Rectal smooth muscle tissue (tissue), 1 donor: ENCODE measurements around the gene CADPS.

Experiments used
- H3K27ac ChIP-seq: one replicate; pipeline ENCODE4 v1.7.0; 2013; ENCODE audit warnings: low read depth, low read length, inconsistent platforms
- H3K27me3 ChIP-seq: one replicate; pipeline ENCODE4 v1.7.0; 2013; ENCODE audit warnings: low read length; ENCODE audit not compliant: control insufficient read depth, insufficient read depth
- H3K36me3 ChIP-seq: one replicate; pipeline ENCODE4 v1.7.0; 2013; ENCODE audit warnings: low read length; ENCODE audit not compliant: control insufficient read depth, insufficient read depth
- H3K4me1 ChIP-seq: one replicate; pipeline ENCODE4 v1.7.0; 2013; ENCODE audit warnings: low read length; ENCODE audit not compliant: control insufficient read depth, insufficient read depth
- H3K4me3 ChIP-seq: one replicate; pipeline ENCODE4 v1.7.0; 2013; ENCODE audit warnings: low read length
- H3K9ac ChIP-seq: one replicate; pipeline ENCODE4 v1.7.0; 2013; ENCODE audit warnings: low read length

Gene CADPS

DNA sequence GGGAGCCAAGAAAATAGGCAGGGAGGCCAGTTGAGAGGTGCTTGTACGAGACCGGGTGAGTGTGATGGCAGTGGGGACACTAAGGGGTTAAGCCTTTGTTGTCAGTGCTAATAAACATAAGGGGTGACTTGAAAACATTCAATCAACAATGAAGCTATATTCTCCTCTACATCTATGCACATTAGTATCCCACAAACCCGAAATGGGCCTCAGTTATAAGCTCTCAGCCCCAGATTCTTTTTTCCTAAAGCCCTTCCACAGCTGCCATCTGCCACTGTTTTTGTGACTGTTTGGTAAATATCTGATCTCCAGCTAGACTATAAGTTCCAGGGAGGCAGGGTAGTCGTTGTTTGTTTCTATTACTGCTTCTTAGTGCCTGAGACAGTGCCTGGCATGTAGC is 118.2 kb downstream of the CADPS start:
- Histone ChIP-seq H3K9ac (no peak overlapping the region), H3K4me3 (no peak overlapping the region)

DNA sequence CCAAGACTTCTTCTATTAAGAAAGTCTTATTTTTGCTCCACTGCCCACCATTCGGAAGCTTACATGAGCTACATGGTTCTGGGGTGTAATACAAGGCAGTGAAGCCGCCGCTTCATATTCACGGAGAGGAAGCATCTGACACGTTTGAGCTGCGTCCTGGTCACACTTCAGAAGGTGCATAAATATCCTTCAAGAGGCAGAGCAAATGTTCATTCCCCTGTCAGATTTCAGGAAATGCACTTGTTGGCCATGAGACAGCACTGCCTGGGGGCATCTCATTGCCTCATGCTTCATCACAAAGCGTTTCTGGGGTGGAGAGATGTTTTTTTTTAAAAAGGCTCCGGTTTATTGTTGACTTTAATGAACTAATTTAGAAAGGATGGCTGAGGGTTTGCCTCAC is 119.9 kb downstream of the CADPS start:
- no peak overlapping the region for H3K4me3 ChIP-seq
- H3K27me3 ChIP-seq: no peaks in the 10 kb centered on the region
- no peak overlapping the region for H3K9ac ChIP-seq
- no peak overlapping the region for H3K27ac ChIP-seq
- H3K4me1 ChIP-seq: no peaks in the 10 kb centered on the region
- H3K36me3 ChIP-seq: no peaks in the 10 kb centered on the region

More for the DNA sequence above, 118.2 kb downstream of the CADPS start:
- Histone ChIP-seq H3K27me3 (no peaks in the 10 kb centered on the region), H3K4me1 (no peaks in the 10 kb centered on the region), H3K36me3 (no peaks in the 10 kb centered on the region), H3K27ac (no peak overlapping the region)

DNA sequence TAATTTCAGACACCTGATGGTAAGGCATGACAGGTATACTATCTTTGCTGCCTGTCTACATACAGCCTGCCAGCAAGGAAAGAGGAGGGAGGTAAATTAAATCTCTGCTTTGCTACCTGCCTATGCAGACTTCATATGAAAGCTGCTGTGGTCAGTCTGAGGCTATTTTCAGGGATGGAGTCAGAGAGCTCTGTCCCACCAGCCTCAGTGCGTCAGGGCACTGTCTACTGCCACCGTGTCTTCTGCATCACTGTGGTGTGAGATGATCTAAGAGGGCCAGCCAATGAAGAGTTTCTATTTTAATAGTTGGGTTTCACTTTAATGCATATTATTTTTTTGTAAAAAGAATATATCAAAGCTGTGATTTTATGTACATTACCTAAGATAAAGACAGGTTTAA is 125.6 kb downstream of the CADPS start:
- no peak overlapping the region for H3K4me3 ChIP-seq
- H3K9ac ChIP-seq: no peak overlapping the region
- H3K27me3 ChIP-seq: no peaks in the 10 kb centered on the region
- H3K4me1 ChIP-seq: no peaks in the 10 kb centered on the region
- H3K27ac ChIP-seq: no peak overlapping the region
- no peaks in the 10 kb centered on the region for H3K36me3 ChIP-seq

DNA sequence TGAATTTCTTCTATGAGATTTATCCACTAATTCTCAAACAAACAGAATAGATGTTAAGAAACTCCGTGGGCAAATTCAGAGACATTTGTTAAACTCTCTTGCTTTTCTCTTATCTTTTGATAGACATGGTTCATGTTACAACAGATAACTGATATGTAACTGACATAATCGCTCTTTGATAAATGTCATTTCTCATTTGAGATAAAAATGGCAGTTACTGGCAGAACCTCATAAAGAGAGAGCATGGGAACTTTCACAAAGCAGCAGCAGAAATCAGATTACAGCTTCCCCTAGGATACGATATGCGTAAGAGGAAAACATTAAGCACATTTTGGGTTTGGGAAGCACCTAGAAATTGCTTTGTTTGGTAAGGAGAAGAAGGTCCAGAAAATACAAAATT is 126.1 kb downstream of the CADPS start:
- Histone ChIP-seq H3K4me3 (no peak overlapping the region), H3K9ac (no peak overlapping the region), H3K27me3 (no peaks in the 10 kb centered on the region), H3K36me3 (no peaks in the 10 kb centered on the region), H3K4me1 (no peaks in the 10 kb centered on the region), H3K27ac (no peak overlapping the region)

DNA sequence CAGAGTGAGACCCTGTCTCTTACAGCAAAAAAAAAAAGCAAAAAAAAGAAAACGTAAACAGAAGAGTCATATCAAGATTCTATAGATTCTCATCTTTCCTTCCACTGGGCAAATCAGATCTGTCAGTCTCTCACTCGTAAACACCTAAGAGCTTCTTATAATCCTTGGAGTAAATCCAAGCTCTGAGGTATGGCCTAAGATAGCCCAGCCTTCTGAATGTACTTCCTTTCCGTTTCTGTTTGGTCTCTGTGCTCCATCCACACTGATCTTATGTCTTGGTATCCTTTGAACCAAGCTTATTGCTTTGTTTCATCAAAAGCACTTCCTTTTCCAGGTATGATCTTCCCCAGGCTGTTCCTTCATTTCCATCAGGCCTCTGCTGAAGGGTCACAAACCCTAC is 137.8 kb downstream of the CADPS start:
- H3K4me3 ChIP-seq: no peak overlapping the region
- no peaks in the 10 kb centered on the region for H3K4me1 ChIP-seq
- no peaks in the 10 kb centered on the region for H3K27me3 ChIP-seq
- H3K9ac ChIP-seq: no peak overlapping the region
- H3K36me3 ChIP-seq: no peaks in the 10 kb centered on the region
- no peak overlapping the region for H3K27ac ChIP-seq

- Histone ChIP-seq H3K27ac (no peak overlapping the region), H3K27me3 (no peaks in the 10 kb centered on the region), H3K36me3 (no peaks in the 10 kb centered on the region), H3K4me3 (no peak overlapping the region), H3K4me1 (no peaks in the 10 kb centered on the region), H3K9ac (no peak overlapping the region)
Observed at GRCh38 chr3:62735510-62735909, 139.7 kb downstream of the CADPS start.

DNA sequence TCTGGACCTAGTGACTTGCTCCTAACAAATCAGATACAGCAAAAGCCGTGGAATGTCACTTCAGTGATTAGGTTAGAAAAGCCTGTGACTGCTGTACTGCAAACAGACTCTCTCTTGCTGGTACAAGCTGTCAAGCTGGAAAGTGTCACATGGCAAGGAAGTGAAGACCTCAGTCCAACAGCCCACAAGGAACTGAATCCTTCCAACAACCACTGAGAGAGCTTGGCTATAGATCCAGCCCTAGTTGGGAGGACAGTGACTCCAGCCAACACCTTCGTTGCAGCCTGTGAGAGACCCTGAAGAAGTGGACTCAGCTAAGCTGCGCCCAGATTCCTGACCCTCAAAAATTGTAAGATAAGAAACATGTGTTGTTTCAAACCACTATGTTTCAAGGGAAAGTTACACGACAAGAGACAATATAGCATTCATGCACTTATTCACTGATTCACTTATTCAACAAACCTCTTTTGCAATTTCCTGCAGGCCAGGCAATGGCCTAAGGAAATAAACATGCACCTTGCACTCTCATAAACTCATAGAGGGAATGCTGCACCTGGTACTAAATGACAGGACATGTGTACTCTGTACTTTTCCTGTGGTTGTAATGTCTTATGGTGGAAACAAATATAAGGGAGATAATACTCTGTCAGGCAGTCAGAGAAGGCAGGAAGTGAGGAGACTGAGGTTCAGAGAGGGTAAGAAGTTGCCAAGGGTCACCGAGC is 142.9 kb downstream of the CADPS start:
- Histone ChIP-seq H3K36me3 (no peaks in the 10 kb centered on the region), H3K27me3 (no peaks in the 10 kb centered on the region), H3K4me3 (no peak overlapping the region), H3K4me1 (no peaks in the 10 kb centered on the region), H3K9ac (no peak overlapping the region), H3K27ac (no peak overlapping the region)

- H3K4me3 ChIP-seq: no peak overlapping the region
- H3K27ac ChIP-seq: no peak overlapping the region
- no peak overlapping the region for H3K9ac ChIP-seq
- no peaks in the 10 kb centered on the region for H3K4me1 ChIP-seq
- no peaks in the 10 kb centered on the region for H3K36me3 ChIP-seq
- no peaks in the 10 kb centered on the region for H3K27me3 ChIP-seq
Observed at GRCh38 chr3:62727981-62728380, 147.2 kb downstream of the CADPS start.

DNA sequence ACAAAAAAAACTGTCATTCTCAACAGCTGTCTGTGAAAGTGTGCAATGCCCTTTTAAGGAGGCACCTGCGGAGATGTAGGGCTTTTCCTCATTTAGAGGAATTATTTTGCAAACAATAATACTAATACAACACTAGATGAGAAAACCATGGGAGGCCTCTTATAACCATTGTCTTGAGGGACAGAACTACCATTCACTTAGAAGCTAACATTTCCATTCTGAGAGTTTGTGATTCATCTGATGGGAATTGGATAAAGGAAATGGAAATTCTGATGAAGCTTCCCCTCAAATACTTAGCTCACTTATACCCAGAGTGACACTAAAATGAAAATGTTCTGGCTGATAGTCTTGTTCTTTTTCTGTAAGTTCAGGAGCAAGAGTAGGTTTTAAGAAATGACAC is 147.7 kb downstream of the CADPS start:
- Histone ChIP-seq H3K27ac (no peak overlapping the region), H3K4me3 (no peak overlapping the region), H3K36me3 (no peaks in the 10 kb centered on the region), H3K27me3 (no peaks in the 10 kb centered on the region), H3K4me1 (no peaks in the 10 kb centered on the region), H3K9ac (no peak overlapping the region)

GRCh38 chr3:62724503-62724902 is 150.7 kb downstream of the CADPS start:
- Histone ChIP-seq H3K9ac (no peak overlapping the region), H3K4me3 (no peak overlapping the region), H3K27ac (no peak overlapping the region), H3K36me3 (no peaks in the 10 kb centered on the region), H3K4me1 (no peaks in the 10 kb centered on the region), H3K27me3 (no peaks in the 10 kb centered on the region)

DNA sequence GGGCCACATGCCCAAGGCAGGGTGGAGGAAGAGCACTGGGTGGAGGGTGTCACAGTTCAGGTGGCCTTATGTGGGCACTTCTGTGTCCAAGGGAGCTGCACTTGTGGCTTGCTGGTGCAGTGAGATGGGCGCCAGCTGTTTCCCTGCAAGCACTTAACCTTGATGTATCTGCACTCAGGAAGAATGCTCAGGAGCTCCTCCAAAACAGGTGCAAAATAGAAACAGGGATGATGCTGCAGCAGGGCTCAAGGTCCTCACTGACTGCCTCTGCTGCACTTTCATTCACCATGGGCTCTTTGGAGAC is 151.3 kb downstream of the CADPS start:
- H3K27me3 ChIP-seq: no peaks in the 10 kb centered on the region
- no peaks in the 10 kb centered on the region for H3K4me1 ChIP-seq
- H3K4me3 ChIP-seq: no peak overlapping the region
- H3K27ac ChIP-seq: no peak overlapping the region
- no peaks in the 10 kb centered on the region for H3K36me3 ChIP-seq
- no peak overlapping the region for H3K9ac ChIP-seq

DNA sequence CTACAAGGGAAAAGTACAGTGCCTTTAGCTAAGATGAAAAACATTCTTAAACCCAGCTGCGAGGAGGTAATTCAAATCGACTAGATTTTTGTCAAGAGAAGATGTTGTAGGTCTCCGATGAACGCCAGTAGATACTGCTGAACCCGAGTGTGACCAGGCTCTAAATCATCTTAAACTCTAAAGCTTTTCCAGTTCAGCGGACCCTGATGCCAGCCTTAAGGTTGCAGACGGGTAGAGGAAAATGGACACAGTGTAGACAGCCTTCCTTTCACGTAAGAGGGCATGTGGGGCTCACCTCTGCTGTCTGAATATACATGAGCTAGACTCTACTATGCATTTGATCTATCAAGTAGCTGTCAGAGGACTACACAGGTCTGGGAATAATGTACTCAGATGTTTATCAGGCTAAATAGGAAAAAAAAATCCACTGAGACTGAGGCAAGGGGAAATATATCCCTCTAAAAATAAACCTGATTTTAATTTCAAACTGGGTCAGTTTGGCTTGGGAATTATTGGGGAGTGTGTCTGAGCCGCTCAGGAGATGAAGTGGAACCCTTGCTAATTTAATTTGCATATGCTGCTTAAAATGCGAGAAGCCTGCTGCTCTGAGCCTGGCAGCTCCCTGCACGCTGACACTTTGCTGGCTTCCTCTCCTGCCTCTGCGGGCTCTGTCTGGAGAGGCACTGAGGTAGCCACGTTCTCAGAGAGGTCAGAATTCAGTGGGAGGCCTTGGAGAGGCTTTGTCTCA is 151.9 kb downstream of the CADPS start:
- H3K27ac ChIP-seq: no peak overlapping the region
- H3K36me3 ChIP-seq: no peaks in the 10 kb centered on the region
- no peak overlapping the region for H3K4me3 ChIP-seq
- H3K4me1 ChIP-seq: no peaks in the 10 kb centered on the region
- no peak overlapping the region for H3K9ac ChIP-seq
- H3K27me3 ChIP-seq: no peaks in the 10 kb centered on the region

DNA sequence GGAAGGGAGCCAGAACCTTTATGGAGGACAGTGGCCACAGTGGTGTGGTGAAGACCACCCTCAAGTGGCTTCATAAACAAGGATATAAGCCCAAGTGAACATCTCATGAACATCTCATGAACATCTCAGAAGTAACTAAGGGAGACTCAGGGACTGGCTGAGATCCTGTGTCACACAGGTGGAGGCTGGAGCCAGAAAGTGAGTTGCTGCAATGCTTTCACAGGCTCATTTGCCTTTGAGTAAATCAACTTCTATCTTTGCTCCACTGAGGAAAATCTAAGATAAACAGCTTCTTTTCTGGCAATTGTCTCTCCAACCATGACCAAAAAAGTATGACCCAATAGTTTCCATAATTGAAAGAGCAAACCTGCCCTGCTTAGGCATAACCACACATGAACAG is 152.9 kb downstream of the CADPS start:
- Histone ChIP-seq H3K4me3 (no peak overlapping the region), H3K9ac (no peak overlapping the region)

More for the DNA sequence above, 152.9 kb downstream of the CADPS start:
- Histone ChIP-seq H3K27me3 (no peaks in the 10 kb centered on the region), H3K36me3 (no peaks in the 10 kb centered on the region), H3K27ac (no peak overlapping the region), H3K4me1 (no peaks in the 10 kb centered on the region)
